GM21447 (cell line): Measurements from ENCODE around the gene BTBD9.

Experiments used
- ATAC-seq: cut with Tn5 transposase; IDR thresholded peaks from one replicate; pipeline ENCODE4 v1.9.1; 2021; ENCODE audit not compliant: unreplicated experiment

The BTBD9 gene

GRCh38 chr6:38264605-38265004 is 375.1 kb downstream of the BTBD9 start:
- ATAC-seq: no peak

- ATAC-seq: no peak
Observed at GRCh38 chr6:38262609-38263008, 377.1 kb downstream of the BTBD9 start.

GRCh38 chr6:38262026-38262425 is 377.7 kb downstream of the BTBD9 start:
- ATAC-seq: no peak

GRCh38 chr6:38261626-38262025 is 378.1 kb downstream of the BTBD9 start:
- no peak for ATAC-seq

GRCh38 chr6:38259736-38260135 is 380.0 kb downstream of the BTBD9 start:
- ATAC-seq: no peak

GRCh38 chr6:38248500-38249234 is 391.1 kb downstream of the BTBD9 start:
- no peak for ATAC-seq

GRCh38 chr6:38245295-38245694 is 394.4 kb downstream of the BTBD9 start:
- no peak for ATAC-seq

GRCh38 chr6:38244869-38245268 is 394.9 kb downstream of the BTBD9 start:
- ATAC-seq: no peak

GRCh38 chr6:38241200-38241871 is 398.4 kb downstream of the BTBD9 start:
- no peak for ATAC-seq

GRCh38 chr6:38239719-38240451 is 399.8 kb downstream of the BTBD9 start:
- no peak for ATAC-seq

- ATAC-seq: no peak
Observed at GRCh38 chr6:38236631-38237030, 403.1 kb downstream of the BTBD9 start.

- peak; percentile 77 for ATAC-seq
Observed at GRCh38 chr6:38234934-38235682, 404.6 kb downstream of the BTBD9 start.

- ATAC-seq: no peak
Observed at GRCh38 chr6:38234141-38234540, 405.6 kb downstream of the BTBD9 start.

- no peak for ATAC-seq
Observed at GRCh38 chr6:38233161-38233791, 406.5 kb downstream of the BTBD9 start.

GRCh38 chr6:38225766-38226165 is 414.0 kb downstream of the BTBD9 start:
- no peak for ATAC-seq

- ATAC-seq: no peak
Observed at GRCh38 chr6:38221251-38221650, 418.5 kb downstream of the BTBD9 start.

GRCh38 chr6:38220069-38220723 is 419.5 kb downstream of the BTBD9 start:
- ATAC-seq: no peak

- no peak for ATAC-seq
Observed at GRCh38 chr6:38218235-38218634, 421.5 kb downstream of the BTBD9 start.

- no peak for ATAC-seq
Observed at GRCh38 chr6:38216451-38216850, 423.3 kb downstream of the BTBD9 start.

- ATAC-seq: no peak
Observed at GRCh38 chr6:38215651-38216311, 423.9 kb downstream of the BTBD9 start.
